C4-2B (cell line): Measurements from ENCODE around the gene GPR173.

Experiments
- ZFX ChIP-seq: fragments of 450-650 bp; IDR thresholded peaks from 2 replicates; pipeline ENCODE4 v1.6.1; 2017
- TF ChIP-seq, protein P1 (sequence below): fragments of 450-650 bp; conservative IDR thresholded peaks from 2 replicates; pipeline ENCODE4 v1.5.1; 2017; ENCODE audit warnings: mild to moderate bottlenecking

DNA sequence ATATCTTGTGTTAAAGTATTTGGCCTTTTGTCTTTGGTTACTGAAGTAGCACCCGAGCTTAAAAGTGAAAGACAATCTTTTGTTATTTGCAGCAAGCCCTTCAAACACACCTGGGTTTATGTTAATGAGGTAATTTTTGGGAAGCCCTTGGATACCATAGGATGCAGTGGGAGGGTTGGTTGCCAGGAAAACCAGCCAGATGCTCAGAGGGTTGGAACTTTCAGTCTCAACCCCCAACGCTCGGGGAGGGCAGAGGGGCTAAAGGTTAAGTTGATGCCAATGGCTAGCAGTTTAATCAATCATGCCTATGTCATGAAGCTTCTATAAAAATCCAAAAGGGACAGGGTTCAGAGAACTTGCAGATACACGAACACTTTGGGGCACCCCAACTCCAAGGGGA lies 17.2 kb upstream of the GPR173 start:
- TF ChIP-seq, protein P1, sequence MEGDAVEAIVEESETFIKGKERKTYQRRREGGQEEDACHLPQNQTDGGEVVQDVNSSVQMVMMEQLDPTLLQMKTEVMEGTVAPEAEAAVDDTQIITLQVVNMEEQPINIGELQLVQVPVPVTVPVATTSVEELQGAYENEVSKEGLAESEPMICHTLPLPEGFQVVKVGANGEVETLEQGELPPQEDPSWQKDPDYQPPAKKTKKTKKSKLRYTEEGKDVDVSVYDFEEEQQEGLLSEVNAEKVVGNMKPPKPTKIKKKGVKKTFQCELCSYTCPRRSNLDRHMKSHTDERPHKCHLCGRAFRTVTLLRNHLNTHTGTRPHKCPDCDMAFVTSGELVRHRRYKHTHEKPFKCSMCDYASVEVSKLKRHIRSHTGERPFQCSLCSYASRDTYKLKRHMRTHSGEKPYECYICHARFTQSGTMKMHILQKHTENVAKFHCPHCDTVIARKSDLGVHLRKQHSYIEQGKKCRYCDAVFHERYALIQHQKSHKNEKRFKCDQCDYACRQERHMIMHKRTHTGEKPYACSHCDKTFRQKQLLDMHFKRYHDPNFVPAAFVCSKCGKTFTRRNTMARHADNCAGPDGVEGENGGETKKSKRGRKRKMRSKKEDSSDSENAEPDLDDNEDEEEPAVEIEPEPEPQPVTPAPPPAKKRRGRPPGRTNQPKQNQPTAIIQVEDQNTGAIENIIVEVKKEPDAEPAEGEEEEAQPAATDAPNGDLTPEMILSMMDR, result no peak
- no peak for TF ChIP-seq ZFX
